HEK293 (cell line): ENCODE results near the gene CCDC85C.

ENCODE experiments used
- MYNN ChIP-seq: fragments of 450-650 bp; formaldehyde crosslinking; IDR thresholded peaks from 2 replicates; pipeline ENCODE4 v1.5.1; 2016; ENCODE audit warnings: missing biosample characterization, missing genetic modification characterization, borderline replicate concordance
- SP2 ChIP-seq: fragments of 450-650 bp; formaldehyde crosslinking; IDR thresholded peaks from 2 replicates; pipeline ENCODE4 v1.5.1; 2016; ENCODE audit warnings: missing biosample characterization, missing genetic modification characterization
- ZNF133 ChIP-seq: fragments of 450-650 bp; formaldehyde crosslinking; IDR thresholded peaks from 2 replicates; pipeline ENCODE4 v1.5.1; 2016; ENCODE audit warnings: missing biosample characterization, missing genetic modification characterization
- ZNF169 ChIP-seq: fragments of 450-650 bp; formaldehyde crosslinking; IDR thresholded peaks from 2 replicates; pipeline ENCODE4 v1.5.1; 2016; ENCODE audit warnings: missing biosample characterization, missing genetic modification characterization
- ZNF184 ChIP-seq: fragments of 450-650 bp; IDR thresholded peaks from 2 replicates; pipeline ENCODE4 v1.5.1; 2018; ENCODE audit warnings: missing biosample characterization, mild to moderate bottlenecking, missing genetic modification characterization
- ZNF600 ChIP-seq: fragments of 450-650 bp; formaldehyde crosslinking; IDR thresholded peaks from 2 replicates; pipeline ENCODE4 v1.5.1; 2016; ENCODE audit warnings: missing biosample characterization, missing genetic modification characterization
- ZNF629 ChIP-seq: fragments of 450-650 bp; formaldehyde crosslinking; IDR thresholded peaks from 2 replicates; pipeline ENCODE4 v1.5.1; 2017; ENCODE audit warnings: missing biosample characterization, missing genetic modification characterization
- ZNF76 ChIP-seq: fragments of 450-650 bp; formaldehyde crosslinking; IDR thresholded peaks from 2 replicates; pipeline ENCODE4; 2016; ENCODE audit warnings: low read depth, missing biosample characterization, missing genetic modification characterization, borderline replicate concordance
- ZNF830 ChIP-seq: fragments of 450-650 bp; IDR thresholded peaks from 2 replicates; pipeline ENCODE4 v1.5.0; 2018; ENCODE audit warnings: missing biosample characterization, missing genetic modification characterization, low read depth, mild to moderate bottlenecking, moderate library complexity
- ZXDB ChIP-seq: fragments of 450-650 bp; formaldehyde crosslinking; IDR thresholded peaks from 2 replicates; pipeline ENCODE4 v1.5.1; 2016; ENCODE audit warnings: missing biosample characterization, missing genetic modification characterization
- TF ChIP-seq, protein P1 (sequence below): fragments of 450-650 bp; formaldehyde crosslinking; IDR thresholded peaks from 2 replicates; pipeline ENCODE4 v1.5.1; 2016; ENCODE audit warnings: missing biosample characterization, missing genetic modification characterization
- TF ChIP-seq, protein P2 (sequence below): fragments of 450-650 bp; formaldehyde crosslinking; IDR thresholded peaks from 2 replicates; pipeline ENCODE4 v1.5.1; 2016; ENCODE audit warnings: missing biosample characterization, missing genetic modification characterization
- TF ChIP-seq, protein P3 (sequence below): fragments of 450-650 bp; formaldehyde crosslinking; IDR thresholded peaks from 2 replicates; pipeline ENCODE4 v1.5.1; 2016; ENCODE audit warnings: missing biosample characterization, missing genetic modification characterization

DNA sequence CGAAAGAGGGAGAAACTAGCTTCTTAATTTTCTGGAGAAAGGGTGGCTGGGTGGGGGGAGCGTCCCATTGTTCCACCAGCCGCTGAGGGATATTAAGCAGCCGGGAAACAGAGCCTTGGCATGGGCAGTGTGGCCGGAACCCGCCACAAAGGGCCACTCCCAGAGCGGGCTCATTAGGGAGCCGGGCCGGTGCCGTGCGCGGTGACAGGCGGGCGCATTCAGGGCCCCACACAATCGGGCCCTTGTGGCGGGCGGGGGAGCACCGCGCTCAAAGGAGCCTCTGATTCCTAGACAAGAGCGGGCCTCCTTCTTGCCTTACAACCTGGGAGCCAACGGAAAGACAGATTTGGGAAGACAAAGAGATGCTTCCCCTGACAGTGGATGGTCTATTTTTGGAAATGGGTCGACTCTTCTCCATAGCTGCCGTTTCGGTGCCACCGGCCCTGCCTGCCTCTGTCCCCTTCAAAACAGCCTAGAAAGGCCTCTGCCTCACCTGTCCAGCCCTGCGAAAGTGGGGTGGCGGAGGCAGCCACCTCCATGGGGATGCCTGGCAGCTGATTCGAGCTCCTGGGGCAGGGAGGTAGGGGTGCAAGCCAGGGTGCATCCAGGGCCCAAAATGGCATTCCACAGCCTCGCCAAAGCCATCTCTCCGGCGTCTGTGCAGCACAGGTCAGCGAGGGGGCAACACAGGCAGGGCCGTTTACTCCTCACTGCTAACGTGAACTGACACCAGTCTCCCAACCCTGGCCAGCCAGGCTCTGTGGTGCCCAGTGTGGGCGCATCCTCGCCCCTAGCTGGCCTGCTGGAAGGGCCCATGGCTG, 10.9 kb downstream of the CCDC85C start:
- TF ChIP-seq, protein P1, sequence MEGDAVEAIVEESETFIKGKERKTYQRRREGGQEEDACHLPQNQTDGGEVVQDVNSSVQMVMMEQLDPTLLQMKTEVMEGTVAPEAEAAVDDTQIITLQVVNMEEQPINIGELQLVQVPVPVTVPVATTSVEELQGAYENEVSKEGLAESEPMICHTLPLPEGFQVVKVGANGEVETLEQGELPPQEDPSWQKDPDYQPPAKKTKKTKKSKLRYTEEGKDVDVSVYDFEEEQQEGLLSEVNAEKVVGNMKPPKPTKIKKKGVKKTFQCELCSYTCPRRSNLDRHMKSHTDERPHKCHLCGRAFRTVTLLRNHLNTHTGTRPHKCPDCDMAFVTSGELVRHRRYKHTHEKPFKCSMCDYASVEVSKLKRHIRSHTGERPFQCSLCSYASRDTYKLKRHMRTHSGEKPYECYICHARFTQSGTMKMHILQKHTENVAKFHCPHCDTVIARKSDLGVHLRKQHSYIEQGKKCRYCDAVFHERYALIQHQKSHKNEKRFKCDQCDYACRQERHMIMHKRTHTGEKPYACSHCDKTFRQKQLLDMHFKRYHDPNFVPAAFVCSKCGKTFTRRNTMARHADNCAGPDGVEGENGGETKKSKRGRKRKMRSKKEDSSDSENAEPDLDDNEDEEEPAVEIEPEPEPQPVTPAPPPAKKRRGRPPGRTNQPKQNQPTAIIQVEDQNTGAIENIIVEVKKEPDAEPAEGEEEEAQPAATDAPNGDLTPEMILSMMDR (tag by site-specific recombination) = no peak
- no peak for TF ChIP-seq MYNN (tag by site-specific recombination)
- no peak for TF ChIP-seq ZNF76
- no peak for TF ChIP-seq ZNF600 (tag by site-specific recombination)
- TF ChIP-seq, protein P2, sequence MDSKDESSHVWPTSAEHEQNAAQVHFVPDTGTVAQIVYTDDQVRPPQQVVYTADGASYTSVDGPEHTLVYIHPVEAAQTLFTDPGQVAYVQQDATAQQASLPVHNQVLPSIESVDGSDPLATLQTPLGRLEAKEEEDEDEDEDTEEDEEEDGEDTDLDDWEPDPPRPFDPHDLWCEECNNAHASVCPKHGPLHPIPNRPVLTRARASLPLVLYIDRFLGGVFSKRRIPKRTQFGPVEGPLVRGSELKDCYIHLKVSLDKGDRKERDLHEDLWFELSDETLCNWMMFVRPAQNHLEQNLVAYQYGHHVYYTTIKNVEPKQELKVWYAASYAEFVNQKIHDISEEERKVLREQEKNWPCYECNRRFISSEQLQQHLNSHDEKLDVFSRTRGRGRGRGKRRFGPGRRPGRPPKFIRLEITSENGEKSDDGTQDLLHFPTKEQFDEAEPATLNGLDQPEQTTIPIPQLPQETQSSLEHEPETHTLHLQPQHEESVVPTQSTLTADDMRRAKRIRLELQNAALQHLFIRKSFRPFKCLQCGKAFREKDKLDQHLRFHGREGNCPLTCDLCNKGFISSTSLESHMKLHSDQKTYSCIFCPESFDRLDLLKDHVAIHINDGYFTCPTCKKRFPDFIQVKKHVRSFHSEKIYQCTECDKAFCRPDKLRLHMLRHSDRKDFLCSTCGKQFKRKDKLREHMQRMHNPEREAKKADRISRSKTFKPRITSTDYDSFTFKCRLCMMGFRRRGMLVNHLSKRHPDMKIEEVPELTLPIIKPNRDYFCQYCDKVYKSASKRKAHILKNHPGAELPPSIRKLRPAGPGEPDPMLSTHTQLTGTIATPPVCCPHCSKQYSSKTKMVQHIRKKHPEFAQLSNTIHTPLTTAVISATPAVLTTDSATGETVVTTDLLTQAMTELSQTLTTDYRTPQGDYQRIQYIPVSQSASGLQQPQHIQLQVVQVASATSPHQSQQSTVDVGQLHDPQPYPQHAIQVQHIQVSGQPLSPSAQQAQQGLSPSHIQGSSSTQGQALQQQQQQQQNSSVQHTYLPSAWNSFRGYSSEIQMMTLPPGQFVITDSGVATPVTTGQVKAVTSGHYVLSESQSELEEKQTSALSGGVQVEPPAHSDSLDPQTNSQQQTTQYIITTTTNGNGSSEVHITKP (tag by site-specific recombination) = no peak
- TF ChIP-seq ZXDB (tag by site-specific recombination) = no peak
- no peak for TF ChIP-seq SP2 (tag by site-specific recombination)
- TF ChIP-seq ZNF830 (tag by site-specific recombination) = no peak
- no peak for TF ChIP-seq ZNF629 (tag by site-specific recombination)
- no peak for TF ChIP-seq ZNF169 (tag by site-specific recombination)
- no peak for TF ChIP-seq ZNF133 (tag by site-specific recombination)
- no peak for TF ChIP-seq ZNF184
- TF ChIP-seq, protein P3, sequence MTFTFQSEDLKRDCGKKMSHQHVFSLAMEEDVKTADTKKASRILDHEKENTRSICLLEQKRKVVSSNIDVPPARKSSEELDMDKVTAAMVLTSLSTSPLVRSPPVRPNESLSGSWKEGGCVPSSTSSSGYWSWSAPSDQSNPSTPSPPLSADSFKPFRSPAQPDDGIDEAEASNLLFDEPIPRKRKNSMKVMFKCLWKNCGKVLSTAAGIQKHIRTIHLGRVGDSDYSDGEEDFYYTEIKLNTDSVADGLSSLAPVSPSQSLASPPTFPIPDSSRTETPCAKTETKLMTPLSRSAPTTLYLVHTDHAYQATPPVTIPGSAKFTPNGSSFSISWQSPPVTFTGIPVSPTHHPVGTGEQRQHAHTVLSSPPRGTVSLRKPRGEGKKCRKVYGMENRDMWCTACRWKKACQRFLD (tag by site-specific recombination) = no peak
